PC-9 (cell line): ENCODE results near the gene CTNNA1. TPM values are rescaled to one million over a fixed set of nuclear protein-coding genes. Genes with fewer than 3 reads are reported as not detected.

Experiments
- BruUV-seq: library from RNA; stranded (reverse); fragments of 400-500 nt; replicated peaks from 2 replicates; lab custom pipeline; 2021; lab: Mats Ljungman, UMichigan
- CTCF ChIA-PET: fragments of 300-600 bp; sonication (Branson Sonifier 250); formaldehyde crosslinking; loops from one replicate; lab custom pipeline; 2022; ENCODE audit warnings: antibody characterized with exemption; lab: Charles Lee
- POLR2A ChIA-PET: fragments of 300-600 bp; sonication (Branson Sonifier 250); formaldehyde crosslinking; loops from one replicate; lab custom pipeline; 2022; ENCODE audit warnings: antibody characterized with exemption; ENCODE audit not compliant: unreplicated experiment; lab: Charles Lee
- DNase-seq, 2 experiments: peaks; one replicate each; pipeline versions ENCODE4 v3.0.0 to v3.0.0-alpha.2; 2015 to 2022; ENCODE audit warnings: mixed read lengths in 1 of 2
- H2AFZ ChIP-seq: fragments of 200-600 bp; sonication (generic); 2 replicates; pipeline ENCODE4 v1.8.1; 2017; ENCODE audit warnings: antibody characterized with exemption
- H3F3A ChIP-seq: fragments of 200-600 bp; sonication (generic); 2 replicates; pipeline ENCODE4 v1.8.1; 2017; ENCODE audit warnings: antibody characterized with exemption, mild to moderate bottlenecking, low read depth; ENCODE audit not compliant: insufficient read depth
- H3K27ac ChIP-seq: fragments of 200-600 bp; sonication (generic); 2 replicates; pipeline ENCODE4 v1.6.1; 2016; ENCODE audit warnings: mixed run types
- H3K27me3 ChIP-seq: fragments of 200-600 bp; sonication (generic); 2 replicates; pipeline ENCODE4 v1.6.1; 2016; ENCODE audit warnings: low read depth, mixed run types; ENCODE audit not compliant: insufficient read depth
- H3K36me3 ChIP-seq: fragments of 200-600 bp; sonication (generic); 2 replicates; pipeline ENCODE4 v1.6.1; 2016; ENCODE audit warnings: low read depth, mixed run types
- H3K4me1 ChIP-seq: fragments of 200-600 bp; sonication (generic); replicated peaks from 2 replicates; pipeline ENCODE4 v1.6.1; 2016; ENCODE audit warnings: mixed run types; ENCODE audit not compliant: insufficient read depth
- H3K4me2 ChIP-seq: fragments of 200-600 bp; sonication (generic); 2 replicates; pipeline ENCODE4 v1.6.1; 2017; ENCODE audit warnings: mixed run types
- H3K4me3 ChIP-seq: fragments of 200-600 bp; sonication (generic); 2 replicates; pipeline ENCODE4 v1.6.1; 2016; ENCODE audit warnings: mixed run types
- H3K79me2 ChIP-seq: fragments of 200-600 bp; sonication (generic); 2 replicates; pipeline ENCODE4 v1.6.1; 2017; ENCODE audit warnings: low read depth, mixed run types
- H3K9me2 ChIP-seq: fragments of 200-600 bp; sonication (generic); 2 replicates; pipeline ENCODE4 v1.8.1; 2017; ENCODE audit warnings: mild to moderate bottlenecking; ENCODE audit not compliant: insufficient read depth
- H3K9me3 ChIP-seq: fragments of 200-600 bp; sonication (generic); 2 replicates; pipeline ENCODE4 v1.8.1; 2016; ENCODE audit warnings: low read depth; ENCODE audit not compliant: insufficient read depth
- H4K20me1 ChIP-seq: fragments of 200-600 bp; sonication (generic); 2 replicates; pipeline ENCODE4 v1.8.1; 2017; ENCODE audit not compliant: insufficient read depth
- CTCF ChIP-seq: fragments of 200-600 bp; sonication (generic); conservative IDR thresholded peaks from 2 replicates; pipeline ENCODE4 v1.6.1; 2017; ENCODE audit warnings: mixed run types, antibody characterized with exemption, mild to moderate bottlenecking, moderate library complexity
- EZH2 ChIP-seq: fragments of 200-600 bp; sonication (generic); IDR thresholded peaks from 2 replicates; pipeline ENCODE4 v1.8.0; 2017; ENCODE audit warnings: antibody characterized with exemption, low read depth
- intact Hi-C: fragments of 100-400 bp; cut with micrococcal nuclease; formaldehyde crosslinking; loops from one replicate; pipeline ENCODE4 v1.10.0; 2022; ENCODE audit not compliant: unreplicated experiment
- total RNA-seq: library from RNA; stranded (reverse); gene quantifications from 2 replicates; pipeline ENCODE4 v1.2.3, GENCODE V29; 2021

The CTNNA1 gene
- total RNA-seq, 1 experiment from 2014 or later, result 91.7 TPM

- no peak overlapping the region for H3K4me3 ChIP-seq
- no peaks in the 10 kb centered on the region for H3K27me3 ChIP-seq
- no peak for DNase-seq
- no peaks in the 10 kb centered on the region for H3K9me2 ChIP-seq
- intact Hi-C loops, result no loop called here
- H4K20me1 ChIP-seq, result no peaks in the 10 kb centered on the region
- H3K4me2 ChIP-seq, result no peak overlapping the region
- H3K36me3 ChIP-seq, result no peaks in the 10 kb centered on the region
- H2AFZ ChIP-seq, result no peak overlapping the region
- H3K27ac ChIP-seq, result no peak overlapping the region
- H3K9me3 ChIP-seq, result no peaks in the 10 kb centered on the region
- TF ChIP-seq CTCF, result no peak
- no peak for TF ChIP-seq EZH2
- H3K79me2 ChIP-seq, result no peaks in the 10 kb centered on the region
- H3K4me1 ChIP-seq, result no peaks in the 10 kb centered on the region
- POLR2A ChIA-PET, result no interaction called here
- CTCF ChIA-PET, result no interaction called here
- no peaks in the 10 kb centered on the region for H3F3A ChIP-seq
- no TSS peak for BruUV-seq
Observed at GRCh38 chr5:138815529-138815928, 62.3 kb downstream of the CTNNA1 start.

GRCh38 chr5:138817241-138817640 lies 64.0 kb downstream of the CTNNA1 start:
- ChIA-PET CTCF (no interaction called here), POLR2A (no interaction called here)
- Histone ChIP-seq H3K27me3 (no peaks in the 10 kb centered on the region), H2AFZ (no peak overlapping the region), H3K9me3 (no peaks in the 10 kb centered on the region), H3K4me2 (no peak overlapping the region), H3K9me2 (no peaks in the 10 kb centered on the region), H3K4me1 (no peaks in the 10 kb centered on the region), H4K20me1 (no peaks in the 10 kb centered on the region), H3K27ac (no peak overlapping the region), H3F3A (no peaks in the 10 kb centered on the region), H3K4me3 (no peak overlapping the region), H3K79me2 (no peaks in the 10 kb centered on the region), H3K36me3 (no peaks in the 10 kb centered on the region)
- DNase-seq, result no peak
- intact Hi-C loops, result no loop called here
- TF ChIP-seq EZH2, result no peak
- TF ChIP-seq CTCF, result no peak
- no TSS peak for BruUV-seq

GRCh38 chr5:138819081-138819480 lies 65.9 kb downstream of the CTNNA1 start:
- DNase-seq, result no peak
- H3K27me3 ChIP-seq, result no peaks in the 10 kb centered on the region
- no peaks in the 10 kb centered on the region for H3K4me1 ChIP-seq
- POLR2A ChIA-PET, result no interaction called here
- no peaks in the 10 kb centered on the region for H3K9me2 ChIP-seq
- no peaks in the 10 kb centered on the region for H3K9me3 ChIP-seq
- H3F3A ChIP-seq, result no peaks in the 10 kb centered on the region
- no peak overlapping the region for H3K27ac ChIP-seq
- intact Hi-C loops, result no loop called here
- H3K4me2 ChIP-seq, result no peak overlapping the region
- H2AFZ ChIP-seq, result no peak overlapping the region
- CTCF ChIA-PET, result no interaction called here
- no peaks in the 10 kb centered on the region for H3K36me3 ChIP-seq
- no peak for TF ChIP-seq EZH2
- no peak for TF ChIP-seq CTCF
- H3K79me2 ChIP-seq, result no peaks in the 10 kb centered on the region
- H4K20me1 ChIP-seq, result no peaks in the 10 kb centered on the region
- no peak overlapping the region for H3K4me3 ChIP-seq
- no TSS peak for BruUV-seq
